HepG2 (cell line): ENCODE measurements around the gene ZSCAN1. TPM values are rescaled to one million over a fixed set of nuclear protein-coding genes. Genes with fewer than 3 reads are reported as not detected.

Experiments used
- ATAC-seq: fragments of 200-7000 bp; cut with Tn5 transposase; 3 replicates; pipeline ENCODE4 v1.9.1; 2020; ENCODE audit warnings: mild to moderate bottlenecking, moderate library complexity
- BruUV-seq: library from RNA; stranded (reverse); fragments of 400-500 nt; replicated peaks from 2 replicates; lab custom pipeline; 2021; lab: Mats Ljungman, UMichigan
- CTCF ChIA-PET: fragments of 300-600 bp; formaldehyde crosslinking; extraction: SDS; loops from one replicate; lab custom pipeline; 2021; ENCODE audit warnings: low total read pairs, inconsistent platforms, low intra/inter-chr PET ratio; lab: Yijun Ruan, JAX
- POLR2A ChIA-PET: fragments of 350-600 bp; sonication (Branson Sonifier 250); formaldehyde crosslinking; loops from one replicate; lab custom pipeline; 2020; ENCODE audit warnings: antibody characterized with exemption, inconsistent platforms; lab: Yijun Ruan, JAX
- DNase-seq: peaks from one replicate; pipeline ENCODE4 v3.0.0-alpha.2; 2015; ENCODE audit warnings: low spot score
- FAIRE-seq: peaks from 3 replicates; lab custom pipeline; 2011; peaks lifted over from hg19 to GRCh38; lab: Jason Lieb, UNC
- H2AFZ ChIP-seq: one replicate; pipeline ENCODE4 v1.6.1; 2011; ENCODE audit warnings: low read length, inconsistent platforms
- H3K27ac ChIP-seq: fragments of 300-600 bp; 3 replicates; pipeline ENCODE4 v1.8.0; 2011; ENCODE audit warnings: mixed run types, mild to moderate bottlenecking, mixed read lengths, low read length, inconsistent platforms; ENCODE audit not compliant: insufficient read depth; ENCODE audit errors: extremely low read length
- H3K27me3 ChIP-seq, 2 experiments: fragments of 200-600 bp in 1 of 2; 2 replicates in 1 of 2; 3 replicates in 1 of 2; pipeline versions ENCODE4 v1.6.0 to v1.8.0; 2011; ENCODE audit warnings: low read length in 2 of 2, mild to moderate bottlenecking in 2 of 2, moderate library complexity in 2 of 2, inconsistent platforms in 1 of 2; ENCODE audit not compliant: insufficient read depth in 2 of 2, control insufficient read depth in 1 of 2
- H3K36me3 ChIP-seq, 2 experiments: fragments of 200-600 bp in 1 of 2; replicated peaks in 1 of 2; 2 replicates in 1 of 2; 3 replicates in 1 of 2; pipeline versions ENCODE4 v1.5.1 to v1.8.0; 2011; ENCODE audit warnings: low read length in 2 of 2, inconsistent platforms in 1 of 2; ENCODE audit not compliant: insufficient read depth in 2 of 2, control insufficient read depth in 1 of 2
- H3K4me1 ChIP-seq: 2 replicates; pipeline ENCODE4 v1.5.1; 2012; ENCODE audit warnings: low read length, inconsistent platforms; ENCODE audit not compliant: insufficient read depth
- H3K4me2 ChIP-seq: 2 replicates; pipeline ENCODE4 v1.6.0; 2011; ENCODE audit warnings: low read depth, low read length, inconsistent platforms
- H3K4me3 ChIP-seq, 3 experiments: fragments of 200-600 bp in 1 of 3; sonication (generic), shearing (Covaris generic) in 1 of 3; replicated peaks in 1 of 3; 2 replicates each; pipeline ENCODE4 v1.5.1; 2011 to 2016; ENCODE audit warnings: low read length in 3 of 3, inconsistent platforms in 2 of 3, low read depth in 2 of 3, mild to moderate bottlenecking in 2 of 3, control low read depth in 1 of 3, mixed read lengths in 1 of 3; ENCODE audit not compliant: insufficient read depth in 1 of 3
- H3K79me2 ChIP-seq: one replicate; pipeline ENCODE4 v1.6.1; 2011; ENCODE audit warnings: low read length, inconsistent platforms; ENCODE audit not compliant: insufficient read depth
- H3K9ac ChIP-seq: 2 replicates; pipeline ENCODE4 v1.6.0; 2011; ENCODE audit warnings: mild to moderate bottlenecking, low read depth, low read length, inconsistent platforms; ENCODE audit not compliant: insufficient read depth
- H3K9me3 ChIP-seq: 2 replicates; pipeline ENCODE4 v1.5.1; 2012; ENCODE audit warnings: mild to moderate bottlenecking, low read length
- H4K20me1 ChIP-seq: 2 replicates; pipeline ENCODE4 v1.6.0; 2011; ENCODE audit warnings: inconsistent platforms, mild to moderate bottlenecking, low read length, moderate library complexity; ENCODE audit not compliant: insufficient read depth
- ATF7 ChIP-seq, 2 experiments: fragments of 450-650 bp in 1 of 2; sonication (generic) in 1 of 2; formaldehyde crosslinking in 1 of 2; IDR thresholded peaks; 2 replicates each; pipeline versions ENCODE4 v1.4.0 to v1.6.1; 2016 to 2020; ENCODE audit warnings: antibody characterized with exemption in 1 of 2, mild to moderate bottlenecking in 1 of 2, missing genetic modification reagents in 1 of 2
- CEBPG ChIP-seq: IDR thresholded peaks from 2 replicates; pipeline ENCODE4 v1.6.1; 2016
- CREB3 ChIP-seq: sonication (generic); formaldehyde crosslinking; IDR thresholded peaks from 2 replicates; pipeline ENCODE4 v1.5.0; 2020; ENCODE audit warnings: missing genetic modification reagents
- DMAP1 ChIP-seq: IDR thresholded peaks from 2 replicates; pipeline ENCODE4 v1.6.1; 2016
- DR1 ChIP-seq: sonication (generic); formaldehyde crosslinking; IDR thresholded peaks from 2 replicates; pipeline ENCODE4 v1.8.0; 2021; ENCODE audit warnings: mild to moderate bottlenecking, missing genetic modification reagents, inconsistent platforms
- HMG20A ChIP-seq: IDR thresholded peaks from 2 replicates; pipeline ENCODE4 v1.6.1; 2016; ENCODE audit warnings: borderline replicate concordance
- MAFF ChIP-seq: IDR thresholded peaks from 2 replicates; pipeline ENCODE4 v1.6.1; 2011; ENCODE audit warnings: low read depth, low read length, improper control_type of control experiment
- MTA1 ChIP-seq: sonication (generic); formaldehyde crosslinking; IDR thresholded peaks from 2 replicates; pipeline ENCODE4 v1.4.0; 2020; ENCODE audit warnings: missing genetic modification reagents, mild to moderate bottlenecking, borderline replicate concordance
- PAF1 ChIP-seq: IDR thresholded peaks from 2 replicates; pipeline ENCODE4 v1.6.1; 2016; ENCODE audit warnings: missing genetic modification reagents, missing compliant biosample characterization
- SAFB2 ChIP-seq: sonication (generic); formaldehyde crosslinking; IDR thresholded peaks from 2 replicates; pipeline ENCODE4 v1.5.1; 2020; ENCODE audit warnings: missing genetic modification reagents, low read depth, mild to moderate bottlenecking, borderline replicate concordance
- SRSF1 ChIP-seq: fragments of 200-400 bp; formaldehyde crosslinking; optimal IDR thresholded peaks from 2 replicates; pipeline ENCODE3; 2017; ENCODE audit warnings: mild to moderate bottlenecking, low read depth, low read length, moderate library complexity
- TBL1XR1 ChIP-seq: fragments of 150-350 bp; IDR thresholded peaks from 2 replicates; pipeline ENCODE4 v1.6.1; 2014; ENCODE audit warnings: borderline replicate concordance, low read length; ENCODE audit not compliant: partially characterized antibody
- ZNF136 ChIP-seq: sonication (generic); formaldehyde crosslinking; IDR thresholded peaks from 2 replicates; pipeline ENCODE4 v1.8.1; 2022; ENCODE audit warnings: low read depth, mild to moderate bottlenecking, moderate library complexity, missing genetic modification reagents
- ZNF326 ChIP-seq: sonication (generic); formaldehyde crosslinking; IDR thresholded peaks from 2 replicates; pipeline ENCODE4 v1.4.0; 2020; ENCODE audit warnings: missing genetic modification reagents, borderline replicate concordance
- whole genome bisulfite sequencing: methylation state at CpG from one replicate; pipeline ENCODE4 v1.1.6; 2017; ENCODE audit warnings: low lambda C conversion rate; 5-methylcytosine and 5-hydroxymethylcytosine counted together
- in situ Hi-C: cut with HindIII; loops from 2 replicates; pipeline ENCODE4 v1.10.0; 2017; ENCODE audit warnings: low pct_unique_long_range_greater_than_20kb; ENCODE audit not compliant: extremely low pct_ligation_motif_present
- intact Hi-C: fragments of 100-400 bp; cut with micrococcal nuclease; formaldehyde crosslinking; loops from one replicate; pipeline ENCODE4 v1.10.0; 2022; ENCODE audit not compliant: unreplicated experiment
- polyA plus RNA-seq, 8 experiments: library from polyadenylated mRNA; depleted of rRNA in 3 of 8; stranded (reverse) in 7 of 8; unstranded in 1 of 8; fragments of >200 nt; fragmentation: Illumina TruSeq in 4 of 8; extraction: Trizol in 4 of 8; gene quantifications; 2 replicates each; pipeline versions ENCODE4 v1.2.1 to v1.2.3, GENCODE V29; 2011 to 2016; ENCODE audit warnings: low read depth in 4 of 8, missing spikeins in 1 of 8, mixed read lengths in 1 of 8; ENCODE audit not compliant: insufficient read depth in 1 of 8
- total RNA-seq, 5 experiments: library from RNA; depleted of rRNA; stranded (reverse); fragments of >200 nt; fragmentation: Illumina TruSeq; extraction: Trizol; gene quantifications; 2 replicates each; pipeline ENCODE4 v1.2.3, GENCODE V29; 2016; ENCODE audit warnings: low read depth in 1 of 5
- TF ChIP-seq, protein P1 (sequence below): IDR thresholded peaks from 2 replicates; pipeline ENCODE4 v1.6.1; 2012; ENCODE audit warnings: low read depth, low read length, improper control_type of control experiment
- TF ChIP-seq, protein P2 (sequence below): sonication (generic); formaldehyde crosslinking; IDR thresholded peaks from 2 replicates; pipeline ENCODE4 v1.4.0; 2020; ENCODE audit warnings: mild to moderate bottlenecking, missing genetic modification reagents, borderline replicate concordance
- TF ChIP-seq, protein P3 (sequence below): IDR thresholded peaks from 2 replicates; pipeline ENCODE4 v1.6.1; 2016

Gene ZSCAN1
- total and polyA plus RNA-seq, 2 of the 13 experiments (the other 11 are each of a cell fraction or from before 2014, with no cell fraction given), result not detected

- intact Hi-C loops, result no loop called here
Measured at GRCh38 chr19:58020129-58020528, 13.7 kb upstream of the ZSCAN1 start.

More at GRCh38 chr19:58020129-58020528, 13.7 kb upstream of the ZSCAN1 start:
- FAIRE-seq (no peak), DNase-seq (no peak), ATAC-seq (no peak)
- in situ Hi-C loops, result no loop called here
- Histone ChIP-seq H2AFZ (no peak overlapping the region), H4K20me1 (no peaks in the 10 kb centered on the region), H3K27ac (no peak overlapping the region), H3K36me3 (no peaks in the 10 kb centered on the region), H3K27me3 (no peaks in the 10 kb centered on the region), H3K79me2 (no peaks in the 10 kb centered on the region), H3K4me1 (0 out of 2 replicates have a peak, but pooled peaks cover 3% of the 10 kb centered on the region), H3K4me3 (no peak overlapping the region), H3K9me3 (peaks cover 52% of the 10 kb centered on the region), H3K9ac (no peak overlapping the region), H3K4me2 (no peak overlapping the region)
- ChIA-PET CTCF (no interaction called here), POLR2A (no interaction called here)
- TF ChIP-seq PAF1 (CRISPR knock-in tag), result no peak
- no peak for TF ChIP-seq SAFB2 (CRISPR knock-in tag)
- no peak for TF ChIP-seq ZNF326 (CRISPR knock-in tag)
- TF ChIP-seq SRSF1, result no peak
- TF ChIP-seq DMAP1, result no peak
- no peak for TF ChIP-seq MTA1 (CRISPR knock-in tag)
- TF ChIP-seq HMG20A (CRISPR knock-in tag), result no peak
- TF ChIP-seq MAFF, result no peak
- TF ChIP-seq ZNF136, result no peak
- no peak for TF ChIP-seq TBL1XR1
- TF ChIP-seq ATF7 (IDR thresholded peaks at IDR 0.05), result no peak
- TF ChIP-seq ATF7 (CRISPR knock-in tag; IDR thresholded peaks at IDR 0.05), result no peak
- no peak for TF ChIP-seq CREB3 (CRISPR knock-in tag)
- TF ChIP-seq, protein P1, sequence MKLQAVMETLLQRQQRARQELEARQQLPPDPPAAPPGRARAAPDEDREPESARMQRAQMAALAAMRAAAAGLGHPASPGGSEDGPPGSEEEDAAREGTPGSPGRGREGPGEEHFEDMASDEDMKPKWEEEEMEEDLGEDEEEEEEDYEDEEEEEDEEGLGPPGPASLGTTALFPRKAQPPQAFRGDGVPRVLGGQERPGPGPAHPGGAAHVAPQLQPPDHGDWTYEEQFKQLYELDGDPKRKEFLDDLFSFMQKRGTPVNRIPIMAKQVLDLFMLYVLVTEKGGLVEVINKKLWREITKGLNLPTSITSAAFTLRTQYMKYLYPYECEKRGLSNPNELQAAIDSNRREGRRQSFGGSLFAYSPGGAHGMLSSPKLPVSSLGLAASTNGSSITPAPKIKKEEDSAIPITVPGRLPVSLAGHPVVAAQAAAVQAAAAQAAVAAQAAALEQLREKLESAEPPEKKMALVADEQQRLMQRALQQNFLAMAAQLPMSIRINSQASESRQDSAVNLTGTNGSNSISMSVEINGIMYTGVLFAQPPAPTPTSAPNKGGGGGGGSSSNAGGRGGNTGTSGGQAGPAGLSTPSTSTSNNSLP, result no peak
- no peak for TF ChIP-seq DR1
- TF ChIP-seq, protein P2, sequence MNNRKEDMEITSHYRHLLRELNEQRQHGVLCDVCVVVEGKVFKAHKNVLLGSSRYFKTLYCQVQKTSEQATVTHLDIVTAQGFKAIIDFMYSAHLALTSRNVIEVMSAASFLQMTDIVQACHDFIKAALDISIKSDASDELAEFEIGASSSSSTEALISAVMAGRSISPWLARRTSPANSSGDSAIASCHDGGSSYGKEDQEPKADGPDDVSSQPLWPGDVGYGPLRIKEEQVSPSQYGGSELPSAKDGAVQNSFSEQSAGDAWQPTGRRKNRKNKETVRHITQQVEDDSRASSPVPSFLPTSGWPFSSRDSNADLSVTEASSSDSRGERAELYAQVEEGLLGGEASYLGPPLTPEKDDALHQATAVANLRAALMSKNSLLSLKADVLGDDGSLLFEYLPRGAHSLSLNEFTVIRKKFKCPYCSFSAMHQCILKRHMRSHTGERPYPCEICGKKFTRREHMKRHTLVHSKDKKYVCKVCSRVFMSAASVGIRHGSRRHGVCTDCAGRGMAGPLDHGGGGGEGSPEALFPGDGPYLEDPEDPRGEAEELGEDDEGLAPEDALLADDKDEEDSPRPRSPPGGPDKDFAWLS (CRISPR knock-in tag), result no peak
- TF ChIP-seq CEBPG, result no peak
- TF ChIP-seq, protein P3, sequence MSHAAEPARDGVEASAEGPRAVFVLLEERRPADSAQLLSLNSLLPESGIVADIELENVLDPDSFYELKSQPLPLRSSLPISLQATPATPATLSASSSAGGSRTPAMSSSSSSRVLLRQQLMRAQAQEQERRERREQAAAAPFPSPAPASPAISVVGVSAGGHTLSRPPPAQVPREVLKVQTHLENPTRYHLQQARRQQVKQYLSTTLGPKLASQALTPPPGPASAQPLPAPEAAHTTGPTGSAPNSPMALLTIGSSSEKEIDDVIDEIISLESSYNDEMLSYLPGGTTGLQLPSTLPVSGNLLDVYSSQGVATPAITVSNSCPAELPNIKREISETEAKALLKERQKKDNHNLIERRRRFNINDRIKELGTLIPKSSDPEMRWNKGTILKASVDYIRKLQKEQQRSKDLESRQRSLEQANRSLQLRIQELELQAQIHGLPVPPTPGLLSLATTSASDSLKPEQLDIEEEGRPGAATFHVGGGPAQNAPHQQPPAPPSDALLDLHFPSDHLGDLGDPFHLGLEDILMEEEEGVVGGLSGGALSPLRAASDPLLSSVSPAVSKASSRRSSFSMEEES (CRISPR knock-in tag), result no peak
- 29% methylated on average over 6 of the region's 7 CpGs for WGBS
- no TSS peak for BruUV-seq
